ENCODE results near the gene PTAR1.
"Not testable (repeated sequence)": the region's sequence is repeated elsewhere in the genome, so short reads cannot be mapped to it uniquely, and the experiment has no call there.

- TF ChIP-seq CTCF, POLR2A (IDR thresholded peaks at IDR 0.05): not testable (repeated sequence)
Measured at GRCh38 chr9:69799521-69799920, 39.7 kb upstream of the PTAR1 start.

Measured in lower leg skin (tissue), 3 donors.